GM21619 (cell line): ENCODE data around the gene PLA2G2A.

Source experiments
- ATAC-seq: cut with Tn5 transposase; IDR thresholded peaks from one replicate; pipeline ENCODE4 v1.9.1; 2021; ENCODE audit not compliant: unreplicated experiment

The PLA2G2A gene

DNA sequence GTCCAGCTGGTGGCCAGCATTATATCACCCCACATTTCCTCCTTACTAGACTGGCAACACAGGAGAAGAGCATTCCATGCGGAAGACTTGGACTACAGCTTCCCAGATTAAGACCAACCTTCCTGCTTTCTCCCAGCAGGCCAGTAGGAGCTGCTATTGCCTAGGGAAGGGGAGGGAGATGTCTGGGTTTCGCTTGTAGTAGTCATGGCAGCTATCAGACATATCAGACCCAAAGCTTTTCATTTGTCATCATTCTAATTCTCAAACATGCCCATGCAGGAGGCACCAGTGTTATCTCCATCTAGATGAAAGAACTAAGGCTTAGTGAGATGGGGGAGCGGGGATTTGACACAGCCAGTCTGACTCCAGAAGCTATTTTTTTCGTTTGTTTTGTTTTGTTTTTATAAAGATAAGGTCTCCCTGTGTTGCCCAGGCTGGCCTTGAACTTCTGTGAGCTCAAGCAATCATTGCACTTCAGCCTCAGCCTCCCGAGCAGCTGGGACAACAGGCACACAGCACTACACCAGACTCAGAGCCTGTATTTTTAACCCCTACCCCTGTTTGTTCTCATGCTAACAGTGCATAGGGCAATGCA is 4.5 kb downstream of the PLA2G2A start:
- ATAC-seq: no peak

- ATAC-seq: no peak
These were observed 5.8 kb downstream of the PLA2G2A start for GRCh38 chr1:19973616-19974015.

DNA sequence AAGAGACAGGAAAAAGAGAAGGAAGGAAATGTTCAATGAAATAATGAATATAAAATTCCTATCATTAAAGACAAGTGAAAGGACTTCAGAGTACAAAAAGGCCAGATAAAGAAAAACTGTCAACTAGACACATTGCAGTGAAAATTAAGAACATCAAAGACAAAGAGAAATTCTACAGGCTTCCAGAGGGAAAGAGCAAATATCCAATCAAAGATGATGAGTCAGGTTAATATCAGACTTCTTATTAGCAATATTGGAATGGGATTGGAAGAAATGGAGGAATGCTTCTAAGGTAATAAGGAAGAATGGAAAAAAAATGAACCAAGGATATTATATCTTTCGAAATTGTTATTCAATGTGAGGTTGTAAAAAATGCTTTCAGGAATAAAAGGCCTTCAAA is 7.8 kb downstream of the PLA2G2A start:
- no peak for ATAC-seq

GRCh38 chr1:19969898-19970660 is 9.3 kb downstream of the PLA2G2A start:
- ATAC-seq: no peak

DNA sequence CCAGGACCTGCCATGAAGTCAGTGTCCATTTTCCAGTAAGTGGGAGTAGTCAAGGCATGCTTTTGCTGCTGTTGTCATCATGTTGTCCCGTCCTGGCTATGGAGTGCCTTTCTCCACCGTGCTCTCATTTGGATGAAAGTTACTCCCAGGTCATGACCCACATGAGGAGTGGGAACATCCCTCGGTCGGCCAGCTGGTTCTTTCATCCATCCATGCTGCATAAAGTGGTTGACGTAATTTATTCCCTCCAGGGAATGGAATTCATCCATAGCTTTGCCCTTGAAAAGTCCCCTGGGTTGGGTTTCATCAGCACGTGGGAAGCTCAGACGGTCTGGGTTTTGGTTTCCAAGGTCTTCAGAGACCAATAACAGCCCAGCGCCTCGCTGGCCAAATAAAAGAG is 11.6 kb downstream of the PLA2G2A start:
- no peak for ATAC-seq

DNA sequence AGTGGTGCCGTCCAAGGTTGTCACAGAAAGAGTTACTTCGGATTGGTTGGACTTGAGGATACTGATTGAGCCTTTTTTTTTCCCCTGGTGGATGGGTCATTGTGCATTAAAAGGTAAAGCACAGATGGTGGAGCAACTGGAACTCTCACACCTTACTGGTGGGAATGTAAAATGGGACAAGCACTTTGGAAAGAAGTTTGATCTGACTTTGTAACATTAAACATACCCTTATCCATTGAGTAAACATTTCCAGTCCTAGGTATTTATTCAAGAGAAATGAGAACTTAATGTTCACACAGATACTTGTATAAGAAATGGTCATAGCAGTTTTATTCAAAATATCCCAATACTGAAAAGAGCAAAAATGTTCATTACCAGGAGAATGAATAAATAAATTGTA is 14.9 kb downstream of the PLA2G2A start:
- no peak for ATAC-seq

DNA sequence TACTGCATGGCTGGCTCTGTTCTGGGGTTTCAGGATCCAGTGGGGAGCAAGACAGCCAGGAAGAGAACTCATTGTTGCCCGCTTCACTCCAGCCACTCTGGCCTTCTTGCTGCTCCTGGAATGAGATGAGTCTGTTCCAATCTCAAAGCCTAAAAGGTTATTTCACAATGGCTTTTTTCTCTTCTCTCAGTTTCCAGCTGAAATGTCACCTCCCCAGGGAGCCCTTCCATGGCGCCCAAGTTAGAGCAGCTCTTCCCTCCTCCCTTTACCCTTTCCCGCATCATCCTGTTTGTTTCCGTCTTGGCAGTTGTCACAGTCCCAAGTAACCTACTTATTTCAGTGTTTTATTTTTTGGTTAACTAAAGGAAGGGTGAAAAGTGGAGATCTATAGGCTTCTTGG is 15.8 kb downstream of the PLA2G2A start:
- no peak for ATAC-seq

- ATAC-seq: no peak
These were observed 18.8 kb downstream of the PLA2G2A start for GRCh38 chr1:19960591-19960990.

GRCh38 chr1:19957779-19958178 is 21.6 kb downstream of the PLA2G2A start:
- no peak for ATAC-seq

GRCh38 chr1:19955534-19956170 is 23.8 kb downstream of the PLA2G2A start:
- no peak for ATAC-seq

- ATAC-seq: no peak
These were observed 25.4 kb downstream of the PLA2G2A start for GRCh38 chr1:19954059-19954458.

DNA sequence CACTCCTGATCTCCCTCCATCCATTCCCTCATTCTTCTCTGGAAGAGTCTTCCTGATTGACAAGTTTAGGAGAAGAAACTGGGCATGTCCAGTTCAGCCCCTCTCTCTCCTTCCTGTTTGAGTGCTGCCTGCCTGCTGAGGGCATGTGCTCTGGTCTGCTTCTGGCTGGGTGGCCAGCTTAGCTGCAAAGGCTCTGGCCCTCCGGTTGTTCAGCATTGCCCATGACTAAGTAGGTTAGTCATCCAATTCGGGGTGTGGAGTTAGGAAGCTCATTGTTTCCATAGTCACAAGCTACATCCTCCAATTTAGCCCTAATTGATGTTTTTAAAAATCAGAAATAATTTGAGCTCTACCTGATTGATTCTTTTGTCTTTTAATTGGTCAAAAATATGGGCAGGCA is 30.4 kb downstream of the PLA2G2A start:
- ATAC-seq: no peak

DNA sequence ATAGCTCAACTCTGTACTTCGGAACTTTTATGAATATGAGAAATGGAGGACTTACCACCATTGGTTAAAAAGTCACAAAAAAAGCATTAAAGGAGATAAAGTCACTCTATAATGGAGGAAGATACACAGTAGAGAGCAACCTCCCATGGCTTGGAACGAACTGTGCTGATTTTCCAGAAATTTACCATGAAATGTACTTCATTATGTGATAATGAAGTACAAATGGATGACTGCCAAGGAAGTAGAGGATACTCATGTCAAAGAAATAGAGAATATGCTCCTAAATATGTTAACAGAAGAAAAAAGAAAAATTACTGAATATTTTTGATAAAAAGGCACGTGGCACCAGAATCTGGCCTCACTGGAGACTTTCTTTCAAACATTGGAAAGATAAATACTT is 32.4 kb downstream of the PLA2G2A start:
- no peak for ATAC-seq

DNA sequence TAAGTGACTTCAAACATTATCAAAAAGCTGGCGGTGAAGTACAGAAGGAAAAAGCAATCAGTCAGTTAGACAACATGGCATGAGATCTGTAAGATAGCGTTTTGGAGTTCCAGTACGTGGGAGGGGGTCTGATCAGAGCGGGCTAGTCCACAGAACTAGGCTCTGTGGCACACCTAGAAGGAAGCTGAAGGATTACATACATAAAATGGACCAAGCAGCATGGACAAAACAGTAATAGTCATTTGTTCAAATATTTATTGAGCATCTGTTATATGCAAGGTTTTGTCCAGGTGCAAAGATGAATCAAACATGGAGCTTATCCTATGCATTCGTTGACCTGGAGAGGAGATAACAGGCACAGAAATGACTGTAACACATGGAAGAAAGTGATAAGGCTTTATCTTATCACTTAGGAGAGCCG is 33.1 kb downstream of the PLA2G2A start:
- ATAC-seq: no peak

- ATAC-seq: no peak
These were observed 33.5 kb downstream of the PLA2G2A start for GRCh38 chr1:19945914-19946313.

DNA sequence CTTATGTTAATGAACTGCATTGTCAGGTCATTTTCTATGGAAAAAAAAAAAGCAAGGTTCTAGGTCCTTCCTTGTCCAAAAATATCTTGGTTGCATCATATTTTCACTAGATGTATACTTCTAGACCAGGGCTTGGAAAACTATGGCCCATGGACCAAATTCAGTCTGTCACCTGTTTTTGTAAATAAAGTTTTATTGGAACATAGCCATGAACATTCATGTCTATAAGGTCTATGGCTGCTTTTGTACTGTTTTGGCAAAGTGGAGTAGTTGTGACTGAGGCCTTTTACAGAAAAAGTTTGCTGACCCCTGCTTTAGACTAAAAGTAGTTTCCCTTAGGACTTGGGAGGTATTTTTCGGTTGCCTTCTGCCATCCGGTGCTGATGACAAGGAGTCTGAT is 36.8 kb downstream of the PLA2G2A start:
- no peak for ATAC-seq

- ATAC-seq: no peak
These were observed 37.3 kb downstream of the PLA2G2A start for GRCh38 chr1:19942088-19942487.

- no peak for ATAC-seq
These were observed 38.2 kb downstream of the PLA2G2A start for GRCh38 chr1:19941206-19941568.

DNA sequence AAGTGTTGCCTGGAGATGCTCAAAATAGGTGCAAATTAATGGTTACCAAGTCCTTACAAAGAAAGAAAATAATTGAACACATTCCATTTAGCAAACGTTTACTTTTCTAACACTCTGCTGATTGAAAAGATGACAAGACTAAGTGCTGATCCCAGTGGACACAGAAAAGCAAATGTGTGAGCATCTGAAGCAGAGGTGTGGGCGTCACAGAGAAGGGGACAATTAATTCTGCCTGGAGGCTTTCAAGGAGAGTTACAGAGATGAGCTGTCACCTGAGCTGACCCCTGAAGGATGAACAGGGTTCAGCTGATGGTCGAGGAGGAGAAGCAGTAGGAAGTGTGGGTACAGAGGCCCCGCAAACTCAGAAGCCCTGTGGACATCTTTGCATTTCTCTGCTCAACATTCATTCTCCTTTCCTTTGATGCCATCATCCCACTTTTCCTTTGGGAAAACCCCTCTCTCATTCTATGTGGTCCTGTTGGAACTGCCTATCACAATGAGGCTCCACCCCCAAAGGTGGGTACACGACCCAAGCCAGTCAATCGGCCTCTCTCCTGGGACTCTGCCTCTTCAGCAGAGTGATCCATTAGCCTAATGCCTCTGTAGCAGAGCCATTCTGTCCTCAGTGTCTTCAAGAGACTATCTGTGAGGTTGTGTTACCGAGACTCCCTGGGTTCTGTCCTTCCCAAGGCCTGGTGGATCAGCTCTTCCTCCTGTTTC is 38.8 kb downstream of the PLA2G2A start:
- no peak for ATAC-seq

DNA sequence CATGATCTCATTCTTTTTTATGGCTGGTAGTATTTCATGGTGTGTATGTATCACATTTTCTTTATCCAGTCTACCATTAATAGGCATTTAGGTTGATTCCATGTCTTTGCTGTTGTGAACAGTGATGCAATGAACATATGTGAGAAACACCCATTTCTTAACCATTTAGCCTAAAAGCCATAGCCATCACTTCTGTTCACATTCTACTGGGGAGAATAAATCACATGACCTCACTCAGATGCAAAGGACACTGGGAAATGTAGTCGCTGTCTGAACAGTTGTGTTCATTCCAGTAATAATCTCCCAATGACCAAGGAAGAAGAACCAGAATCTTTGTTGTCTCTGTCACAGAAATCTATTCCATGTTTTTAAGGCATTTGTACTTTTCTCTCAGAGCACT is 40.9 kb downstream of the PLA2G2A start:
- no peak for ATAC-seq

DNA sequence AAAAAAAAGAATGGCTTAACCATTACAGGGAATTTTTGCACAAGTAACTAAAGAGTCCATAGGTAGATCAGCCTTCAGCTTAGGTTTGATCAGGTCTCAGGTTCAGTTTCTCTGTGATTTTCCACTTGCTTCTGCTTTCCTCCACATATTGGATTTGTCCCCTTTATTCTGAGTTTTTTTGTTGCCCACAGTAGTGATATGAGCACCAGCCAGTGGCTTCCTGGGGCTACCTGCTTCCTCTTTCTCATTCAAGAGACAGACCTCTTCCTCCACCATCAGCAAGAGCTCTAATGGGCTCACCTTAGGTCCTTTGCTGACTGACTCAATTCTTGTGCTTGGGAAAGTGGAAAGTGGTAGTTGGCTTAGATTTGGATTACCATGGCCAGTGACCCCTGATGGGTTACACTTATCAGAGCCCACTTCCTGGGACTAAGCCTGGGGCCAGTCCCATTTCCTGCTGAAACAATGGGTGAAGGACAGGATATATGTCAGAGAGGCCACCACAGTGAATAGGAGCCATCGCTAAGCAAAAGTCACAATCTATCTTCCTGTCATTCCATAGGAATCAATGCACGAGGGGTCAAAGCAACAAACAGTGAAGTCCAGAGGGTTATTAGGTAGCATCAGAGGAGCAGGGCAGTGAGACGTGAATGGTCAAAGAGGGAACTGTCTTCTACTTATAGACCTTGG is 43.2 kb downstream of the PLA2G2A start:
- ATAC-seq: no peak
